Kidney epithelial cell (primary cell): ENCODE data around the gene GPR179. TPM values are rescaled to one million over a fixed set of nuclear protein-coding genes. Genes with fewer than 3 reads are reported as not detected.

Experiments used
- DNase-seq: peaks from one replicate; pipeline ENCODE4 v3.0.0-alpha.2; 2010; ENCODE audit warnings: low read depth
- H3K27me3 ChIP-seq: 2 replicates; pipeline ENCODE4 v1.6.0; 2011; ENCODE audit warnings: low read length; ENCODE audit not compliant: control insufficient read depth, insufficient read depth
- H3K36me3 ChIP-seq: 2 replicates; pipeline ENCODE4 v1.5.1; 2011; ENCODE audit warnings: low read length; ENCODE audit not compliant: control insufficient read depth, insufficient read depth
- H3K4me3 ChIP-seq: 2 replicates; pipeline ENCODE4 v1.5.1; 2011; ENCODE audit warnings: low read depth, mild to moderate bottlenecking, control low read depth, low read length
- total RNA-seq: library from RNA; depleted of rRNA; stranded (reverse); fragments of >200 nt; gene quantifications from 2 replicates; pipeline ENCODE4 v1.2.3, GENCODE V29; 2015
- TF ChIP-seq, protein P1 (sequence below): IDR thresholded peaks from 2 replicates; pipeline ENCODE4 v1.5.1; 2011; ENCODE audit warnings: mild to moderate bottlenecking, moderate library complexity, low read length, control low read depth, inconsistent platforms; ENCODE audit not compliant: insufficient read depth, poor library complexity, severe bottlenecking

Gene GPR179
- total RNA-seq, 1 donor from 2014 or later: 0.04 TPM

DNA sequence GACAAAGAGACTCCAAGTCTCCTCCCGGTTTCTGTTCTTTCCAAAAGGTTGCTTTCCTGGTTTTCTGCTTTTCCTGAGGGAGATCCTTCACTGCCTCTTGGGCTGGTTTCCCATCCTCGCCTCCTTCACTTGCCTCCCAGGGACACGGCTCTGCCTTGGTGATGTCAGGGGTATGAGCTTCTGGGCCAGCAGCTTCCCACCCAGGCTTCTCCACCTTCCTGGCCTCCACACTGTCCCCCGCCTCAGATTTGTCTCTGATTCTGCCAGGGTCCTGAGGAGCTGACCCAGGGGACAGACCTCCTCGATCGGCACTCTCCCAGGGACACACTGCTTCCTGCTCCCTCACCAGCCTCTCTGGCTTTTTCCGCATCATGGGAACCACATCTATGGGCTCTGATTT is 14.5 kb downstream of the GPR179 start:
- H3K27me3 ChIP-seq: peaks cover 7% of the 10 kb centered on the region
- no peak for DNase-seq
- H3K36me3 ChIP-seq: no peaks in the 10 kb centered on the region
- H3K4me3 ChIP-seq: no peak overlapping the region
- TF ChIP-seq, protein P1, sequence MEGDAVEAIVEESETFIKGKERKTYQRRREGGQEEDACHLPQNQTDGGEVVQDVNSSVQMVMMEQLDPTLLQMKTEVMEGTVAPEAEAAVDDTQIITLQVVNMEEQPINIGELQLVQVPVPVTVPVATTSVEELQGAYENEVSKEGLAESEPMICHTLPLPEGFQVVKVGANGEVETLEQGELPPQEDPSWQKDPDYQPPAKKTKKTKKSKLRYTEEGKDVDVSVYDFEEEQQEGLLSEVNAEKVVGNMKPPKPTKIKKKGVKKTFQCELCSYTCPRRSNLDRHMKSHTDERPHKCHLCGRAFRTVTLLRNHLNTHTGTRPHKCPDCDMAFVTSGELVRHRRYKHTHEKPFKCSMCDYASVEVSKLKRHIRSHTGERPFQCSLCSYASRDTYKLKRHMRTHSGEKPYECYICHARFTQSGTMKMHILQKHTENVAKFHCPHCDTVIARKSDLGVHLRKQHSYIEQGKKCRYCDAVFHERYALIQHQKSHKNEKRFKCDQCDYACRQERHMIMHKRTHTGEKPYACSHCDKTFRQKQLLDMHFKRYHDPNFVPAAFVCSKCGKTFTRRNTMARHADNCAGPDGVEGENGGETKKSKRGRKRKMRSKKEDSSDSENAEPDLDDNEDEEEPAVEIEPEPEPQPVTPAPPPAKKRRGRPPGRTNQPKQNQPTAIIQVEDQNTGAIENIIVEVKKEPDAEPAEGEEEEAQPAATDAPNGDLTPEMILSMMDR: no peak

DNA sequence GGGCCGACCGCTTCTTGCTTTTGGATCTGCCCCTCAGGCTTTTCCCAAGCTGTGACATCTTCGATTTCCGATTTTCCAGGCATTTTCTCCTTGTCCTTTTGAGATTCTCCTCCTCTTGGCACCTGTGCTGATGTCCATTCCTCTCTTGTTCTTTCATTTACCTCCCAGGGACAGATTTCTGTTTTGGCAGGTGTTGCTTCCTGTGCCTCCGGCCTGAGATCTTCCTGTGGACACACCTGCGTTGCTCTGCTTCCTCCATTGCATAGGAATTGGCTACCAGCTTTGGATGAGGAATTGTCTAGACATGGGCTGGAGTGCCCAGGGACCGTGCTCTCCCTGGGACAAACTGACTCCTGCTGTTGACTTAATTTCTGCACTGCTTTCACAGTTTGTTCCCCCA is 15.1 kb downstream of the GPR179 start:
- no peaks in the 10 kb centered on the region for H3K36me3 ChIP-seq

DNA sequence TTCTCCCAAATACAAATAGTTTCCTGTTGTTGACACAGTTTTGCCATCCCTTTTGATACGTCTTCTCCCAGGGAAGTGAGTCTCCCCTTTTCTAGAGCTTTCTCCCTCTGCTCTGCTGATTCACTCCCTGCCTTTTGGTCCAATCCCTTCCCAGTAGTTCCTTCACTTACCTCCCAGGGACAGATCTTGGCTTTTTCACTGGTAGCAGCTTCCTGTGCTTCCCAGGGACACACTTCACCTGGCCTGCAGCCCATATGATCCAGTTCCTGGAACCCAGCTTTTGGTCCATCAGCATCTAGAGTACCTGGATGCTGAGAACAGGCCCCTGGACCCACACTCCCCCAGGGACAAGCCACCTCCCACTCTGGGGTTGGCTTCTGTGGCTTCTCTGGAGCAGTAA is 15.8 kb downstream of the GPR179 start:
- no peak overlapping the region for H3K4me3 ChIP-seq

More for the DNA sequence above, 15.1 kb downstream of the GPR179 start:
- TF ChIP-seq, protein P1: no peak
- H3K4me3 ChIP-seq: no peak overlapping the region
- peaks cover 4% of the 10 kb centered on the region for H3K27me3 ChIP-seq
- DNase-seq: no peak

DNA sequence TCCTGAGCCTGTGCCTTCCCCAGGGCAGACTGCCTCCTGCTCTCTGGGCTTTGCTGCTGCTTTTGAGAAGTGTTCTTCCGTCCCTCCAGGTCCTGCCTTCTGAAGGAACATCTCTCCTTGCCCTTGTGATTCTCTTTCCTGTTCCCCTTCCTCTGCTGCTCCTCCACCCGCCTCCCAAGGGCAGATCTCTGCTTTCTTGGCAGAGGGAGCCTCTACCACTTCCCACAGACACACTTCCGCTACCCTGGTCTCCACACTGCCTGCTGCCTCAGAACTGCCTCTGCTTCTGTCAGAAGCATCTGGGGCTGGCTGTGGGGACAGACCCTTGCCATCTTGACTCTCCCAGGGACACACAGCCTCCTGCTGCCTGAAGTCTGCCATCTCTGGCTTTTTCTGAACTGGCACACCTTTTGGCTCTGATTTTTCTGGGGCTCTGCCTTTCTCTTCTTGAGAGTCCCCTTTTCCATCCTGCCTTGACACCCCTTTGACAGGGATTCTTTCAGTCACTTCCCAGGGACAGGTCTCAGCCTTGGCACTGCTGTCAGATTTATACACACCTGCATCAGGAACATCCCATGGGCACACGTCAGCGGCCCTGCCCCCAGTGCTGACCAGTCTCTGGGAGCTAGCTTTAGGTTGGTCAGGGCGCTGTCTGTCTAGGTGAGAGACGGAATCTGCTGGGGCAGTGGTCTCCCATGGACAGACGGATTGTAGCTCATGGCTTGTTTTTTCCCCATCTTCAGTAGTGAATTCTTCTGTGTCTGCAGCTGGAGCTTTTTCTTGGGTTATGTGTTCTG is 16.6 kb downstream of the GPR179 start:
- Histone ChIP-seq H3K27me3 (no peaks in the 10 kb centered on the region), H3K4me3 (no peak overlapping the region), H3K36me3 (no peaks in the 10 kb centered on the region)
- TF ChIP-seq, protein P1: no peak
- DNase-seq: no peak

More for the DNA sequence above, 15.8 kb downstream of the GPR179 start:
- TF ChIP-seq, protein P1: no peak
- Histone ChIP-seq H3K36me3 (no peaks in the 10 kb centered on the region), H3K27me3 (peaks cover under 1% of the 10 kb centered on the region)
- DNase-seq: no peak

DNA sequence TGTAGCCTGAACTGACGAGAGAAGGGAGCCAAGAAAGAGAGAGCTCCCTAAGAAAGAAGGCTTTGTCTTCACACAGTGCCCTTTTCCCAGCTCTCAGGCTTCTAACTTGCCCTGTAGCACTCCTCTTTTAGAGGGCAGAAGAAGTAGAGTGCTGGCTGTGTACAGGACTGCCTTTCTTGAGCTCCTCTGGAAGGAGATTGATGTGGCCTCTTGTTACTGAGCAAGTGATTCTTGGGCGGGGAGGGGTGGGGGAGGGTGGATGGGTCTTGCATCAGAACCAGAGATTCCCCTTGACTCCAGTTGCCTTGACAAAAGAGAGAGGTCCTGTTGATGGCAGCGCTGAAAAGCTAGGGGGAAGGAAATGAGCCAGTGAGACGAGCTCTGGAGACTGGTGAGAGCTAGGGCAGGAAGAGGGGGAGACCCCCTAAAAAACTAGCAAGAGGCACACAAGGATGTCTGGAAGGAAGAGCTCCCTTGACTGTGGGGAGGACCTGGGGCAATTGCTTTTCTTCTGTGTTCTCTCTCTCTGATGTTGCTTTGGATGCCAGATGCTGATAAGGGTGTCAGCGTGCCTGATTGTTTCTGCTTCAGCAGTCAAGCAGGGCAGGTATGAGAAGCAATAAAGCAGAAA is 18.4 kb downstream of the GPR179 start:
- DNase-seq: no peak
- H3K36me3 ChIP-seq: no peaks in the 10 kb centered on the region
- TF ChIP-seq, protein P1: no peak
- H3K4me3 ChIP-seq: no peak overlapping the region
- H3K27me3 ChIP-seq: no peaks in the 10 kb centered on the region

DNA sequence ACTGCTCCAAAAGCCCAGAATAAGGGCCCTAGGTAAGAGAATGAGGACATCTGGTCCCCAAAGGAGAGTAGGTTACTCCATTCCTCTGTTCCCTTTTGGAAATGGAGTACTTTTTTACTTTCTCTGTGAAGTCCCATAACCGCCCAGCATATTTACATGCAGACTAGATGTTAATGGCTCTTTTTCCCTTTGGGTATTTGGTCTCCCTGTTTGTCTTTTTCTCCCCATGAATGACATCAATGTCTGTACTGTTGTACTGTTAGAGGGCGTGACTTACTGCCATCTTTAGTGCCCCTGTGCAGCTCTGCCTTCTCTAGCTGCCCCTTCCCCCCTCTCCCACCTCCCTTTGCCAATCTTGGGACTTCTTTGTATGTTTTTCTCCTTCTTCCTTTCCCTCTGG is 19.0 kb downstream of the GPR179 start:
- DNase-seq: no peak
- Histone ChIP-seq H3K4me3 (no peak overlapping the region), H3K27me3 (no peaks in the 10 kb centered on the region), H3K36me3 (no peaks in the 10 kb centered on the region)
- TF ChIP-seq, protein P1: no peak
